Progenitor cell of endocrine pancreas (in vitro differentiated cells): Measurements from ENCODE around the gene EME1. TPM values are rescaled to one million over a fixed set of nuclear protein-coding genes. Genes with fewer than 3 reads are reported as not detected.

Experiments used
- DNase-seq: peaks from one replicate; pipeline ENCODE4 v3.0.0; 2021; ENCODE audit warnings: low spot score; ENCODE audit not compliant: unreplicated experiment
- H3K27ac Mint-ChIP-seq: 2 replicates; pipeline ENCODE4 v1.8.0; 2021; ENCODE audit warnings: mild to moderate bottlenecking, moderate library complexity, mixed read lengths
- H3K27me3 Mint-ChIP-seq: 2 replicates; pipeline ENCODE4 v1.8.0; 2021; ENCODE audit warnings: mixed read lengths
- H3K36me3 Mint-ChIP-seq: 2 replicates; pipeline ENCODE4 v1.8.0; 2022; ENCODE audit warnings: mixed read lengths; ENCODE audit not compliant: insufficient read depth
- H3K4me1 Mint-ChIP-seq: 2 replicates; pipeline ENCODE4 v1.8.0; 2021; ENCODE audit warnings: low read depth, mixed read lengths
- H3K4me3 Mint-ChIP-seq: 2 replicates; pipeline ENCODE4 v1.8.0; 2021; ENCODE audit warnings: low read depth, mild to moderate bottlenecking, moderate library complexity, mixed read lengths
- H3K9me3 Mint-ChIP-seq: 2 replicates; pipeline ENCODE4 v1.8.0; 2021; ENCODE audit warnings: low read depth, mixed read lengths
- long read RNA-seq: library from polyadenylated mRNA; unstranded; transcript quantifications from one replicate; pipeline ENCODE4 v2.0.0, GENCODE V29; 2020
- total RNA-seq: library from RNA; stranded (reverse); gene quantifications from 2 replicates; pipeline ENCODE4 v1.2.1, GENCODE V29; 2021
- TF ChIP-seq, protein P1 (sequence below): fragments of 200-600 bp; sonication (generic); IDR thresholded peaks from one replicate; pipeline ENCODE4 v1.5.0; 2021; ENCODE audit warnings: antibody characterized with exemption, mild to moderate bottlenecking; ENCODE audit not compliant: unreplicated experiment

Gene EME1
- total RNA-seq = 10.1 and 15.0 TPM in 2 replicates
- long read RNA-seq, transcript EME1-201 (9 exons, 2,339 nt) = major isoform, 20 of 51 reads
- long read RNA-seq, partial matches to known transcripts = 5 of 51 reads
- long read RNA-seq, other reads (novel, unspliced or antisense) = 24 of 51 reads

DNA sequence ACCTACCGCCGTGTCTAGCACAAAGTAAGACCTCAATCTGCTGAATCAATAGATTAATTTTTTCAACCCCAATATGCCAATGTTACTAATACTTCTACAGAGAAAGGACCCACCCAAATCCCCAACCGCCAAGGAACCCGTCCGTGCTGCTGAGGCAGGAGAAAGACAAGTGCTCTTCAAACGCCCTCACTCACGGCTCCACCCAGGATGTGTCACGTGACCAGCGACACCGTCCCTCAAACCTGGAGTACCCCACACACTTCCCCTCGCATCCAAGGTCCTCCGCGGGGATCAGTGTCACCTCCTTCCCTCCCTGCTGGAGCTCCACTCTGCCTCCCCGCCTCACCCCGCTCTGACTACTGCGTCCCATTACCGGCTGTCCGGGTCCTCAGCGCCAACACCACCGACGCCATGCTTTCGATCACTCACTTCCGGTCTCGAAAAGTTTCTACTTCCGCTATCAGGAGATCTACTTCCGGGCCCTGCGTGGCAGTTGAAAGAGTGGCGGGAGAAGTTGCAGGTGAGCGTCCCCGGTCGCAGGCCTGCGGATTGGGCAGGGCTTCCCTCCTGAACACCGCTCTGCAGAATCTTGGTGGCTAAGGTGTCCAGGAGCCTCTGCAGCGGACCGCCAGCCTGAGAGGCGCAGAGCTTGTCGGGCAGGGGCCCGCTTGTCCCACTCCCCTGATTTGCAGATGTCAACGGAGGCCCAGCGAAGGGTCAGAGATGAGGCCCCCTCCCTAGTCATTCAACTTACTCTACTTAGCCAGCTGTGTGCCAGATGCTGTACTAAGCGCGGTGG, at the start of gene EME1, which contains the start of gene MRPL27:
EME1 (plus strand) TSS at position 472 of the 799 bp plus-strand sequence. CDS start 1,980 bp downstream, outside the sequence.
MRPL27 (minus strand) TSS at position 427 of the 799 bp plus-strand sequence; CDS start at position 413, 14 bp downstream.
- Mint-ChIP-seq H3K4me3 (peak within 1 kb of the TSS; percentile 99), H3K36me3 (peaks cover 1% of the 10 kb centered on the region), H3K27ac (peak within 1 kb of the TSS; percentile 98), H3K27me3 (no peaks in the 10 kb centered on the region), H3K9me3 (no peaks in the 10 kb centered on the region), H3K4me1 (peaks cover 15% of the 10 kb centered on the region)
- peak; percentile 57 for DNase-seq
- TF ChIP-seq, protein P1, sequence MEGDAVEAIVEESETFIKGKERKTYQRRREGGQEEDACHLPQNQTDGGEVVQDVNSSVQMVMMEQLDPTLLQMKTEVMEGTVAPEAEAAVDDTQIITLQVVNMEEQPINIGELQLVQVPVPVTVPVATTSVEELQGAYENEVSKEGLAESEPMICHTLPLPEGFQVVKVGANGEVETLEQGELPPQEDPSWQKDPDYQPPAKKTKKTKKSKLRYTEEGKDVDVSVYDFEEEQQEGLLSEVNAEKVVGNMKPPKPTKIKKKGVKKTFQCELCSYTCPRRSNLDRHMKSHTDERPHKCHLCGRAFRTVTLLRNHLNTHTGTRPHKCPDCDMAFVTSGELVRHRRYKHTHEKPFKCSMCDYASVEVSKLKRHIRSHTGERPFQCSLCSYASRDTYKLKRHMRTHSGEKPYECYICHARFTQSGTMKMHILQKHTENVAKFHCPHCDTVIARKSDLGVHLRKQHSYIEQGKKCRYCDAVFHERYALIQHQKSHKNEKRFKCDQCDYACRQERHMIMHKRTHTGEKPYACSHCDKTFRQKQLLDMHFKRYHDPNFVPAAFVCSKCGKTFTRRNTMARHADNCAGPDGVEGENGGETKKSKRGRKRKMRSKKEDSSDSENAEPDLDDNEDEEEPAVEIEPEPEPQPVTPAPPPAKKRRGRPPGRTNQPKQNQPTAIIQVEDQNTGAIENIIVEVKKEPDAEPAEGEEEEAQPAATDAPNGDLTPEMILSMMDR = no peak

- Mint-ChIP-seq H3K27me3 (peaks cover 18% of the 10 kb centered on the region), H3K27ac (no peak overlapping the region), H3K9me3 (no peaks in the 10 kb centered on the region), H3K36me3 (no peaks in the 10 kb centered on the region), H3K4me3 (no peak overlapping the region), H3K4me1 (peaks cover 6% of the 10 kb centered on the region)
- no peak for DNase-seq
- TF ChIP-seq, protein P1 = no peak
These were observed 47.1 kb upstream of the EME1 start for GRCh38 chr17:50325906-50326305.

- Mint-ChIP-seq H3K4me1 (peaks cover 6% of the 10 kb centered on the region), H3K27me3 (peaks cover 19% of the 10 kb centered on the region), H3K27ac (no peak overlapping the region), H3K9me3 (no peaks in the 10 kb centered on the region), H3K36me3 (no peaks in the 10 kb centered on the region), H3K4me3 (no peak overlapping the region)
- DNase-seq = no peak
- TF ChIP-seq, protein P1 = no peak
These were observed 46.1 kb upstream of the EME1 start for GRCh38 chr17:50326831-50327364.

- H3K9me3 Mint-ChIP-seq = no peaks in the 10 kb centered on the region
- H3K27me3 Mint-ChIP-seq = peaks cover 27% of the 10 kb centered on the region
- H3K36me3 Mint-ChIP-seq = no peaks in the 10 kb centered on the region
- H3K27ac Mint-ChIP-seq = no peak overlapping the region
- TF ChIP-seq, protein P1 = no peak
- H3K4me1 Mint-ChIP-seq = peaks cover 6% of the 10 kb centered on the region
- no peak for DNase-seq
- H3K4me3 Mint-ChIP-seq = no peak overlapping the region
These were observed 44.4 kb upstream of the EME1 start for GRCh38 chr17:50328363-50329325.
